Measurements from ENCODE around the gene LSM4. TPM values are rescaled to one million over a fixed set of nuclear protein-coding genes. Genes with fewer than 3 reads are reported as not detected.

The LSM4 gene
- total and polyA plus RNA-seq, 2 donors (not counting 3 experiments of a cell fraction or from before 2014, with no cell fraction given), result 118 to 119 TPM

- no peak for FAIRE-seq
- TF ChIP-seq GATA2 (IDR thresholded peaks at IDR 0.05; ENCODE audit: insufficient read depth, insufficient read length, low read depth, low read length) (no peak), MAX (IDR thresholded peaks at IDR 0.05; ENCODE audit: insufficient read depth, insufficient read length) (no peak), POLR2AphosphoS5 (IDR thresholded peaks at IDR 0.05; ENCODE audit: insufficient read depth, low read depth, low read length) (no peak), JUN (IDR thresholded peaks at IDR 0.05; ENCODE audit: borderline replicate concordance, insufficient read depth, insufficient read length, low read depth) (no peak), MYC (IDR thresholded peaks at IDR 0.05; ENCODE audit: low read depth, low read length) (no peak), EZH2 (IDR thresholded peaks at IDR 0.05; ENCODE audit: borderline replicate concordance, low read depth, low read length, severe bottlenecking) (no peak), CTCF (IDR thresholded peaks at IDR 0.05; ENCODE audit: extremely low read depth in 1 of 2, insufficient read depth in 1 of 2, low read depth in 1 of 2, low read length in 2 of 2) (no peak), POLR2A (IDR thresholded peaks at IDR 0.05; ENCODE audit: low read depth, low read length) (no peak), FOS (IDR thresholded peaks at IDR 0.05; ENCODE audit: borderline replicate concordance, insufficient read depth, low read length) (no peak)
- Histone ChIP-seq H3K27me3 (ENCODE audit: control insufficient read depth in 2 of 2, insufficient read depth in 2 of 2, low read length in 2 of 2) (no peaks in the 10 kb centered on the region), H3K9ac (replicated peaks; ENCODE audit: extremely low read depth, insufficient read depth, low read length) (no peak overlapping the region), H3K4me1 (ENCODE audit: control insufficient read depth, extremely low read depth, insufficient read depth, low read length) (no peaks in the 10 kb centered on the region), H2AFZ (ENCODE audit: low read depth, low read length) (no peak overlapping the region), H3K36me3 (ENCODE audit: control insufficient read depth in 2 of 2, extremely low read depth in 1 of 2, insufficient read depth in 2 of 2, low read length in 2 of 2) (peaks cover 0 to 15% of the 10 kb centered on the region in 2 experiments), H3K9me3 (replicated peaks; ENCODE audit: control insufficient read depth, insufficient read depth, low read length) (no peaks in the 10 kb centered on the region), H3K4me2 (ENCODE audit: insufficient read depth, low read length) (no peak overlapping the region), H3K9me1 (replicated peaks; ENCODE audit: control insufficient read depth, extremely low read depth, insufficient read depth, low read length) (no peaks in the 10 kb centered on the region), H3K27ac (ENCODE audit: insufficient read depth, low read depth, low read length) (no peak overlapping the region), H3K79me2 (ENCODE audit: control insufficient read depth, insufficient read depth, low read length) (no peaks in the 10 kb centered on the region), H4K20me1 (replicated peaks; ENCODE audit: control insufficient read depth, extremely low read depth, insufficient read depth, low read length) (no peaks in the 10 kb centered on the region), H3K4me3 (replicated peaks in 1 of 3; ENCODE audit: insufficient read depth in 1 of 3, low read depth in 1 of 3, low read length in 3 of 3) (no peak overlapping the region)
- no TSS peak for BruUV-seq (replicated peaks)
- dilution Hi-C loops (cut with MboI; ENCODE audit: extremely low pct_ligation_motif_present, low sequenced_read_pairs), result no loop called here
- ChIA-PET CTCF (no interaction called here), POLR2A (no interaction called here)
- intact Hi-C loops (cut with micrococcal nuclease), result no loop called here
- no peak for DNase-seq (ENCODE audit: low read depth, low spot score)
Observed at GRCh38 chr19:18311502-18312091, 11.3 kb downstream of the LSM4 start.
